ENCODE measurements around the gene PLD4.

GRCh38 chr14:104953896-104954656 is 29.4 kb downstream of the PLD4 start:
- no peak for TF ChIP-seq CTCF (conservative IDR thresholded peaks at IDR 0.05 in 1 of 2, IDR thresholded peaks at IDR 0.05 in 1 of 2; ENCODE audit: extremely low read depth in 1 of 2, insufficient read depth in 1 of 2, low read depth in 1 of 2, low read length in 2 of 2)
- no peak for TF ChIP-seq EZH2 (IDR thresholded peaks at IDR 0.05; ENCODE audit: borderline replicate concordance, low read length)
